Hepatocyte (in vitro differentiated cells): ENCODE measurements around the gene TEKT5.

ENCODE experiments used
- EZH2phosphoT487 ChIP-seq: fragments of 200-600 bp; sonication (generic); IDR thresholded peaks from one replicate; pipeline ENCODE4 v1.6.1; 2018; ENCODE audit warnings: antibody characterized with exemption, mild to moderate bottlenecking, low read depth, moderate library complexity; ENCODE audit not compliant: unreplicated experiment, severe bottlenecking
- TF ChIP-seq, protein P1 (sequence below): fragments of 200-600 bp; sonication (generic); IDR thresholded peaks from 2 replicates; pipeline ENCODE4 v1.5.1; 2016; ENCODE audit warnings: antibody characterized with exemption, mild to moderate bottlenecking; ENCODE audit not compliant: poor library complexity

DNA sequence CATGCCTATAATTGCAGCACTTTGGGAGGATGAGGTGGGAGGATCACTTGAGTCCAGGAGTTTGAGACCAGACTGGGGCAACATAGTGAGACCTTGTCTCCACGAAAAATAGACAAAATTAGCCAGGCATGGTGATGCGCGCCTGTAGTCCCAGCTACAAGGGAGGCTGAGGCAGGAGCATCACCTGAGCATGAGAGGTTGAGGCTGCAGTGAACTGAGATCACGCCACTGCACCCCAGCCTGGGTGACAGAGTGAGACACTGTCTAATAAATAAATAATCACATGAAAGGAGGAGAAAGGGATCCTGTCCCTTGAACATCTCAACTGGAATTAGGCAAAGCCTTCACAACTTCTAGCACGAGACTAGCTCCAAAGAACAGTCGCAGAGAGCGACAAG is 53.2 kb downstream of the TEKT5 start:
- TF ChIP-seq, protein P1, sequence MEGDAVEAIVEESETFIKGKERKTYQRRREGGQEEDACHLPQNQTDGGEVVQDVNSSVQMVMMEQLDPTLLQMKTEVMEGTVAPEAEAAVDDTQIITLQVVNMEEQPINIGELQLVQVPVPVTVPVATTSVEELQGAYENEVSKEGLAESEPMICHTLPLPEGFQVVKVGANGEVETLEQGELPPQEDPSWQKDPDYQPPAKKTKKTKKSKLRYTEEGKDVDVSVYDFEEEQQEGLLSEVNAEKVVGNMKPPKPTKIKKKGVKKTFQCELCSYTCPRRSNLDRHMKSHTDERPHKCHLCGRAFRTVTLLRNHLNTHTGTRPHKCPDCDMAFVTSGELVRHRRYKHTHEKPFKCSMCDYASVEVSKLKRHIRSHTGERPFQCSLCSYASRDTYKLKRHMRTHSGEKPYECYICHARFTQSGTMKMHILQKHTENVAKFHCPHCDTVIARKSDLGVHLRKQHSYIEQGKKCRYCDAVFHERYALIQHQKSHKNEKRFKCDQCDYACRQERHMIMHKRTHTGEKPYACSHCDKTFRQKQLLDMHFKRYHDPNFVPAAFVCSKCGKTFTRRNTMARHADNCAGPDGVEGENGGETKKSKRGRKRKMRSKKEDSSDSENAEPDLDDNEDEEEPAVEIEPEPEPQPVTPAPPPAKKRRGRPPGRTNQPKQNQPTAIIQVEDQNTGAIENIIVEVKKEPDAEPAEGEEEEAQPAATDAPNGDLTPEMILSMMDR = no peak
- no peak for TF ChIP-seq EZH2phosphoT487
